Immature natural killer cell (primary cell): ENCODE data around the gene UBTF. TPM values are rescaled to one million over a fixed set of nuclear protein-coding genes. Genes with fewer than 3 reads are reported as not detected.

ENCODE experiments used
- DNase-seq, 3 donors: peaks; one replicate each; pipeline ENCODE4 v3.0.0; 2022; ENCODE audit warnings: mixed read lengths in 1 of 3
- H3K27ac Mint-ChIP-seq, 6 donors: one replicate each; pipeline ENCODE4 v1.8.0; 2020; ENCODE audit warnings: mixed read lengths in 6 of 6, mild to moderate bottlenecking in 5 of 6, inconsistent platforms in 4 of 6, moderate library complexity in 3 of 6
- H3K27me3 Mint-ChIP-seq, 3 donors: one replicate each; pipeline ENCODE4 v1.8.0; 2020 to 2021; ENCODE audit warnings: low read depth in 3 of 3, mild to moderate bottlenecking in 3 of 3, mixed read lengths in 3 of 3, moderate library complexity in 3 of 3, inconsistent platforms in 1 of 3
- H3K36me3 Mint-ChIP-seq, 3 donors: one replicate each; pipeline ENCODE4 v1.8.0; 2020; ENCODE audit warnings: mixed read lengths in 3 of 3, inconsistent platforms in 2 of 3, mild to moderate bottlenecking in 2 of 3
- H3K4me1 Mint-ChIP-seq, 2 donors: one replicate each; pipeline ENCODE4 v1.8.0; 2020; ENCODE audit warnings: inconsistent platforms in 2 of 2, mild to moderate bottlenecking in 2 of 2, mixed read lengths in 2 of 2, moderate library complexity in 1 of 2
- H3K4me3 Mint-ChIP-seq, 5 donors: one replicate each; pipeline ENCODE4 v1.8.0; 2020; ENCODE audit warnings: mild to moderate bottlenecking in 5 of 5, mixed read lengths in 5 of 5, inconsistent platforms in 3 of 5, moderate library complexity in 3 of 5
- H3K9me3 Mint-ChIP-seq, 6 donors: one replicate each; pipeline ENCODE4 v1.8.0; 2020; ENCODE audit warnings: mild to moderate bottlenecking in 6 of 6, mixed read lengths in 6 of 6, inconsistent platforms in 4 of 6, moderate library complexity in 3 of 6
- polyA plus RNA-seq, 3 donors: library from polyadenylated mRNA; unstranded; fragments of 300-500 nt; fragmentation: Illumina TruSeq; gene quantifications; one replicate each; pipeline ENCODE4 v1.2.3, GENCODE V29; 2021

UBTF gene
- 10 to 100 TPM in 2 of 3 donors, 1 to 10 TPM in 1; 7.2 to 68.8 (median 21.6) TPM for polyA plus RNA-seq

- peak within 1 kb of the TSS; percentile 88 to 92 (median 90) for H3K4me3 Mint-ChIP-seq
- DNase-seq = peak; percentile 71 to 82 (median 80)
- H3K27ac Mint-ChIP-seq = peak within 1 kb of the TSS; percentile 86 to 92 (median 88)
- no peaks in the 10 kb centered on the region for H3K9me3 Mint-ChIP-seq
- peaks cover 4 to 11% (median 5%) of the 10 kb centered on the region in 3 donors for H3K36me3 Mint-ChIP-seq
- peaks cover 12 to 24% (median 20%) of the 10 kb centered on the region in 3 donors for H3K27me3 Mint-ChIP-seq
- peaks cover 35 to 39% of the 10 kb centered on the region in 2 donors for H3K4me1 Mint-ChIP-seq
Observed at GRCh38 chr17:44219616-44220212, at the start of gene UBTF. Gene UBTF, minus strand, starts transcription at chr17:44219675. Its CDS starts 1,446 bp downstream, at chr17:44218229.

- no peak for DNase-seq
- peaks cover 0 to 2% (median 1%) of the 10 kb centered on the region in 3 donors for H3K27me3 Mint-ChIP-seq
- H3K36me3 Mint-ChIP-seq = no peaks in the 10 kb centered on the region
- no peaks in the 10 kb centered on the region for H3K9me3 Mint-ChIP-seq
- H3K4me1 Mint-ChIP-seq = no peaks in the 10 kb centered on the region
- H3K27ac Mint-ChIP-seq = peak overlapping the region in 1 of 6 donors; percentile 43
- H3K4me3 Mint-ChIP-seq = no peak overlapping the region
Observed at GRCh38 chr17:44268709-44269534, 49.4 kb upstream of the UBTF start.

GRCh38 chr17:44267818-44268490 is 48.5 kb upstream of the UBTF start, which contains the start of gene SLC4A1:
Gene SLC4A1, minus strand, starts transcription at chr17:44268135. Its CDS starts 5,269 bp downstream, at chr17:44262866.
- DNase-seq = no peak
- no peak within 1 kb of the TSS for H3K4me3 Mint-ChIP-seq
- H3K27ac Mint-ChIP-seq = peak within 1 kb of the TSS in 1 of 6 donors; percentile 43
- no peaks in the 10 kb centered on the region for H3K9me3 Mint-ChIP-seq
- H3K4me1 Mint-ChIP-seq = no peaks in the 10 kb centered on the region
- no peaks in the 10 kb centered on the region for H3K36me3 Mint-ChIP-seq
- peaks cover 1 to 2% (median 1%) of the 10 kb centered on the region in 3 donors for H3K27me3 Mint-ChIP-seq

- peaks cover 1 to 3% (median 2%) of the 10 kb centered on the region in 3 donors for H3K27me3 Mint-ChIP-seq
- no peaks in the 10 kb centered on the region for H3K4me1 Mint-ChIP-seq
- DNase-seq = no peak
- no peaks in the 10 kb centered on the region for H3K36me3 Mint-ChIP-seq
- no peaks in the 10 kb centered on the region for H3K9me3 Mint-ChIP-seq
- H3K4me3 Mint-ChIP-seq = no peak overlapping the region
- H3K27ac Mint-ChIP-seq = no peak overlapping the region
Observed at GRCh38 chr17:44267165-44267455, 47.6 kb upstream of the UBTF start.

GRCh38 chr17:44266402-44267164 is 47.1 kb upstream of the UBTF start:
- H3K4me1 Mint-ChIP-seq = no peaks in the 10 kb centered on the region
- H3K4me3 Mint-ChIP-seq = no peak overlapping the region
- H3K27ac Mint-ChIP-seq = peak overlapping the region in 1 of 6 donors; percentile 85
- no peaks in the 10 kb centered on the region for H3K36me3 Mint-ChIP-seq
- no peaks in the 10 kb centered on the region for H3K9me3 Mint-ChIP-seq
- no peak for DNase-seq
- H3K27me3 Mint-ChIP-seq = peaks cover 1 to 3% (median 2%) of the 10 kb centered on the region in 3 donors

GRCh38 chr17:44263345-44263902 is 43.9 kb upstream of the UBTF start:
- Mint-ChIP-seq H3K27me3 (peaks cover 1 to 3% (median 2%) of the 10 kb centered on the region in 3 donors), H3K4me3 (no peak overlapping the region), H3K9me3 (no peaks in the 10 kb centered on the region), H3K27ac (peak overlapping the region in 1 of 6 donors; percentile 36), H3K4me1 (no peaks in the 10 kb centered on the region), H3K36me3 (no peaks in the 10 kb centered on the region)
- no peak for DNase-seq

- Mint-ChIP-seq H3K27me3 (peaks cover 1 to 3% (median 2%) of the 10 kb centered on the region in 3 donors), H3K4me1 (no peaks in the 10 kb centered on the region), H3K27ac (no peak overlapping the region)
Observed at GRCh38 chr17:44262654-44263225, 43.3 kb upstream of the UBTF start.

GRCh38 chr17:44260296-44260695 is 40.8 kb upstream of the UBTF start:
- H3K36me3 Mint-ChIP-seq = no peaks in the 10 kb centered on the region
- peaks cover 2 to 4% (median 3%) of the 10 kb centered on the region in 3 donors for H3K27me3 Mint-ChIP-seq
- H3K4me1 Mint-ChIP-seq = no peaks in the 10 kb centered on the region
- DNase-seq = no peak
- no peak overlapping the region for H3K27ac Mint-ChIP-seq
- H3K4me3 Mint-ChIP-seq = no peak overlapping the region
- no peaks in the 10 kb centered on the region for H3K9me3 Mint-ChIP-seq

More at GRCh38 chr17:44262654-44263225, 43.3 kb upstream of the UBTF start:
- no peaks in the 10 kb centered on the region for H3K36me3 Mint-ChIP-seq
- H3K4me3 Mint-ChIP-seq = no peak overlapping the region
- DNase-seq = no peak
- H3K9me3 Mint-ChIP-seq = no peaks in the 10 kb centered on the region

GRCh38 chr17:44258811-44259351 is 39.4 kb upstream of the UBTF start:
- Mint-ChIP-seq H3K27me3 (peaks cover 2 to 4% (median 3%) of the 10 kb centered on the region in 3 donors), H3K27ac (no peak overlapping the region), H3K9me3 (no peaks in the 10 kb centered on the region), H3K4me1 (no peaks in the 10 kb centered on the region), H3K36me3 (no peaks in the 10 kb centered on the region), H3K4me3 (no peak overlapping the region)
- DNase-seq = no peak

- Mint-ChIP-seq H3K9me3 (no peaks in the 10 kb centered on the region), H3K4me1 (no peaks in the 10 kb centered on the region), H3K27ac (peak overlapping the region in 1 of 6 donors; percentile 59), H3K27me3 (peaks cover 2 to 4% (median 2%) of the 10 kb centered on the region in 3 donors), H3K4me3 (no peak overlapping the region), H3K36me3 (no peaks in the 10 kb centered on the region)
- no peak for DNase-seq
Observed at GRCh38 chr17:44257815-44258760, 38.6 kb upstream of the UBTF start.

GRCh38 chr17:44256671-44257070 is 37.2 kb upstream of the UBTF start:
- Mint-ChIP-seq H3K9me3 (no peaks in the 10 kb centered on the region), H3K4me3 (no peak overlapping the region), H3K27me3 (peaks cover 2% of the 10 kb centered on the region in 3 donors), H3K36me3 (no peaks in the 10 kb centered on the region), H3K27ac (peak overlapping the region in 1 of 6 donors; percentile 22), H3K4me1 (no peaks in the 10 kb centered on the region)
- no peak for DNase-seq

- Mint-ChIP-seq H3K9me3 (no peaks in the 10 kb centered on the region), H3K27me3 (peaks cover 2% of the 10 kb centered on the region in 3 donors), H3K4me1 (no peaks in the 10 kb centered on the region), H3K27ac (peak overlapping the region in 1 of 6 donors; percentile 3), H3K36me3 (no peaks in the 10 kb centered on the region), H3K4me3 (no peak overlapping the region)
- DNase-seq = no peak
Observed at GRCh38 chr17:44255915-44256314, 36.4 kb upstream of the UBTF start.
